Mesendoderm (in vitro differentiated cells): ENCODE results near the gene NXN.
A peak's percentile ranks its signal among the peaks of the same experiment; 100 is the strongest.
"Not testable (repeated sequence)": the region's sequence is repeated elsewhere in the genome, so short reads cannot be mapped to it uniquely, and the experiment has no call there.

ENCODE experiments used
- DNase-seq: peaks from one replicate; pipeline ENCODE4 v3.0.0; 2013
- H2AK5ac ChIP-seq: 2 replicates; pipeline ENCODE4 v1.6.1; 2013; ENCODE audit warnings: low read length, inconsistent platforms
- H2BK120ac ChIP-seq: 2 replicates; pipeline ENCODE4 v1.6.1; 2013; ENCODE audit warnings: low read depth, mild to moderate bottlenecking, low read length, moderate library complexity, mixed read lengths
- H2BK15ac ChIP-seq: replicated peaks from 2 replicates; pipeline ENCODE4 v1.6.1; 2013; ENCODE audit warnings: low read depth, mild to moderate bottlenecking, moderate library complexity
- H2BK5ac ChIP-seq: 2 replicates; pipeline ENCODE4 v1.6.1; 2013; ENCODE audit warnings: low read length, inconsistent platforms
- H3K18ac ChIP-seq: 2 replicates; pipeline ENCODE4 v1.6.1; 2013; ENCODE audit warnings: mild to moderate bottlenecking, low read length, mixed read lengths
- H3K23ac ChIP-seq: one replicate; pipeline ENCODE4 v1.6.1; 2013; ENCODE audit warnings: low read length
- H3K27ac ChIP-seq: 2 replicates; pipeline ENCODE4 v1.5.1; 2013; ENCODE audit warnings: low read depth, mild to moderate bottlenecking, inconsistent platforms, low read length, moderate library complexity
- H3K27me3 ChIP-seq: 2 replicates; pipeline ENCODE4 v1.6.1; 2013; ENCODE audit warnings: low read length, control low read depth, mild to moderate bottlenecking, inconsistent platforms; ENCODE audit not compliant: insufficient read depth, poor library complexity
- H3K36me3 ChIP-seq: 2 replicates; pipeline ENCODE4 v1.6.1; 2013; ENCODE audit warnings: low read length, inconsistent platforms; ENCODE audit not compliant: control insufficient read depth, insufficient read depth
- H3K4ac ChIP-seq: one replicate; pipeline ENCODE4 v1.6.1; 2013; ENCODE audit warnings: low read depth, mild to moderate bottlenecking, low read length, moderate library complexity
- H3K4me1 ChIP-seq: 2 replicates; pipeline ENCODE4 v1.6.1; 2013; ENCODE audit warnings: low read depth, low read length, inconsistent platforms; ENCODE audit not compliant: control insufficient read depth
- H3K4me2 ChIP-seq: 2 replicates; pipeline ENCODE4 v1.6.1; 2013; ENCODE audit warnings: low read length
- H3K4me3 ChIP-seq: 2 replicates; pipeline ENCODE4 v1.5.1; 2013; ENCODE audit warnings: mild to moderate bottlenecking, low read length
- H3K56ac ChIP-seq: one replicate; pipeline ENCODE4 v1.6.1; 2013; ENCODE audit warnings: low read length
- H3K79me1 ChIP-seq: 2 replicates; pipeline ENCODE4 v1.6.1; 2013; ENCODE audit warnings: low read length, inconsistent platforms
- H3K79me2 ChIP-seq: 2 replicates; pipeline ENCODE4 v1.6.1; 2013; ENCODE audit warnings: mild to moderate bottlenecking, low read length; ENCODE audit not compliant: control insufficient read depth, insufficient read depth
- H3K9ac ChIP-seq: 2 replicates; pipeline ENCODE4 v1.6.1; 2013; ENCODE audit warnings: low read length, inconsistent platforms
- H4K5ac ChIP-seq: one replicate; pipeline ENCODE4 v1.6.1; 2013; ENCODE audit warnings: low read length
- H4K8ac ChIP-seq: one replicate; pipeline ENCODE4 v1.6.1; 2013; ENCODE audit warnings: low read depth, mild to moderate bottlenecking, control low read depth, low read length, moderate library complexity
- WGBS: extraction: QIAGEN DNeasy Blood & Tissue Kit; methylation state at CpG from one replicate; pipeline ENCODE4 v1.1.7; 2013; ENCODE audit warnings: low lambda C conversion rate, missing lambda C conversion rate; ENCODE audit not compliant: insufficient coverage; ENCODE audit errors: extremely low coverage; 5-methylcytosine and 5-hydroxymethylcytosine counted together

NXN gene

DNA sequence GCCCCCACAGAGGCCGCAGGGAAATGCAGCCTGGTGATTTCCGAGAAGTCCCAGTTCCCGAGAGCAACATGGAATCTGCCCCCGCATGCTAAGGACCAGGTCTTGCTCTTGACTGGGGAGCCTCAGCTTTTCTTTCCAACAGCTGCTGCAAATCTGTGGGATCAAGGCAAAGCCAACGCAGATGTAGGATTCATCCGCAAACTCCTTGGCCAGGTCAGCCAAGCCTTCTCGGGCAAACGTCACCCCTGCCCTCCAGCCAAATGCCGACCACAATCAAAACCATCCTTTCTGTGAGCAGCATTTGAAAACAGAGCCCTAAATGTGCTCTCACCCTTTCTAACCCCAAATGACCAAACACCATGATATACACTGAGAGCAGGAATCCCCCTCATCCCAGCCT lies 143.4 kb downstream of the NXN start:
- H2AK5ac ChIP-seq = no peak overlapping the region
- H3K79me1 ChIP-seq = peaks cover 31% of the 10 kb centered on the region
- no peak overlapping the region for H3K23ac ChIP-seq
- WGBS = no CpG with 5 or more reads among the region's 9 CpGs
- H2BK15ac ChIP-seq = no peak overlapping the region
- no peak overlapping the region for H3K18ac ChIP-seq
- H3K4ac ChIP-seq = no peak overlapping the region
- H3K27ac ChIP-seq = no peak overlapping the region
- peak; percentile 47 for DNase-seq
- H3K36me3 ChIP-seq = no peaks in the 10 kb centered on the region
- no peak overlapping the region for H3K4me2 ChIP-seq
- no peak overlapping the region for H4K5ac ChIP-seq
- no peaks in the 10 kb centered on the region for H3K4me1 ChIP-seq
- no peak overlapping the region for H3K4me3 ChIP-seq
- no peak overlapping the region for H3K56ac ChIP-seq
- H4K8ac ChIP-seq = no peak overlapping the region
- H3K9ac ChIP-seq = no peak overlapping the region
- H3K27me3 ChIP-seq = no peaks in the 10 kb centered on the region
- H2BK5ac ChIP-seq = no peak overlapping the region
- no peak overlapping the region for H2BK120ac ChIP-seq
- H3K79me2 ChIP-seq = peaks cover 49% of the 10 kb centered on the region

DNA sequence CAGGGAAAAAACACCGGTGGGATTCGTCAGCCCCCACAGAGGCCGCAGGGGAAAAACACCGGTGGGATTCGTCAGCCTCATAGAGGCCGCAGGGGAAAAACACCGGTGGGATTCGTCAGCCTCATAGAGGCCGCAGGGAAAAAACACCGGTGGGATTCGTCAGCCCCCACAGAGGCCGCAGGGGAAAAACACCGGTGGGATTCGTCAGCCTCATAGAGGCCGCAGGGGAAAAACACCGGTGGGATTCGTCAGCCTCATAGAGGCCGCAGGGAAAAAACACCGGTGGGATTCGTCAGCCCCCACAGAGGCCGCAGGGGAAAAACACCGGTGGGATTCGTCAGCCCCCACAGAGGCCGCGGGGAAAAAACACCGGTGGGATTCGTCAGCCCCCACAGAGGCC lies 143.9 kb downstream of the NXN start:
- H3K36me3 ChIP-seq, H3K56ac ChIP-seq, H3K9ac ChIP-seq, H3K27ac ChIP-seq, H2BK15ac ChIP-seq, H2BK5ac ChIP-seq, H3K27me3 ChIP-seq, H3K4me1 ChIP-seq, H3K23ac ChIP-seq, H3K4me2 ChIP-seq, H3K18ac ChIP-seq, H3K4me3 ChIP-seq, H4K5ac ChIP-seq, H2BK120ac ChIP-seq, H4K8ac ChIP-seq, DNase-seq, H2AK5ac ChIP-seq, H3K4ac ChIP-seq: not testable (repeated sequence)
- Histone ChIP-seq H3K79me1 (peaks cover 27% of the 10 kb centered on the region), H3K79me2 (peaks cover 44% of the 10 kb centered on the region)
- WGBS = no CpG with 5 or more reads among the region's 27 CpGs

DNA sequence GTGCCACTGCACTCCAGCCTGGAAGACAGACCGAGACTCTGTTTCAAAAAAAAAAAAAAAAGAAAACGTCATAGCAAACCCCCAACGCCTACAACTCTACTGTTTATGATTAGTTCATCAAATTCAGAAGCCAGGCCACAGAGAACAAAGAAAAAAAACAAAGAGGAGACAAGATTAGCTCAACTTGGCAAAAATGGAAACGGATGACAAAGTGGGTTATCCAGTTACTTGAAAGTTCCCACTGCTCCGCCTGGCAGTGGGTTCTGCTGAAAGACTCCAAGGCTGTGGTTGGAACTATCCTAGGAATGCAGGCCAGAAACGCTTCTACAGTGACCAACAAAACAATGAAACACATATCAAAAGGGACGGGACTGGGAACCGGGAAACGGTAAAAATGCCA lies 144.3 kb downstream of the NXN start:
- Histone ChIP-seq H2AK5ac (no peak overlapping the region), H4K8ac (no peak overlapping the region), H3K79me2 (peaks cover 46% of the 10 kb centered on the region), H3K79me1 (peaks cover 27% of the 10 kb centered on the region), H3K9ac (no peak overlapping the region), H3K4me2 (no peak overlapping the region), H3K27ac (no peak overlapping the region), H3K4me1 (no peaks in the 10 kb centered on the region), H3K36me3 (no peaks in the 10 kb centered on the region), H2BK120ac (no peak overlapping the region), H3K4me3 (no peak overlapping the region), H3K23ac (no peak overlapping the region), H3K18ac (no peak overlapping the region), H2BK15ac (no peak overlapping the region), H3K56ac (no peak overlapping the region), H4K5ac (no peak overlapping the region), H2BK5ac (no peak overlapping the region), H3K27me3 (no peaks in the 10 kb centered on the region), H3K4ac (no peak overlapping the region)
- DNase-seq = peak; percentile 90
- no CpG with 5 or more reads among the region's 9 CpGs for WGBS

DNA sequence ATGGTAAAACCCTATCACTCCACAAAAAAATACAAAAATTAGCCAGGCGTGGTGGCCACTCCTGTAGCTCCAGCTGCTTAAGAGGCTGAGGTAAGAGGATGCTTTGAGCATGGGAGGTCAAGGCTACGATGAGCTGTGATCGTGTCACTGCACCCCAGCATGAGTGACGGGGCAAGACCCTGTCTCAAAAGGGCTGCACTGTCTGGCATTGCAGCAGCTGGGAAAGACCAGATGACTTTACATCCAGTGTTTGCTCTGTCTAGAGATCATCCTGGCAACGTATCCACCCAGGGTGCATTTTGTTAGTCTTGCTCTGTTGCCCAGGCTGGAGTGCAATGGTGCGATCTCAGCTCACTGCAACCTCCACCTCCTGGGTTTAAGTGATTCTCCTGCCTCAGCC lies 145.4 kb downstream of the NXN start:
- no CpG with 5 or more reads among the region's 6 CpGs for WGBS
- peaks cover 1% of the 10 kb centered on the region for H3K36me3 ChIP-seq

DNA sequence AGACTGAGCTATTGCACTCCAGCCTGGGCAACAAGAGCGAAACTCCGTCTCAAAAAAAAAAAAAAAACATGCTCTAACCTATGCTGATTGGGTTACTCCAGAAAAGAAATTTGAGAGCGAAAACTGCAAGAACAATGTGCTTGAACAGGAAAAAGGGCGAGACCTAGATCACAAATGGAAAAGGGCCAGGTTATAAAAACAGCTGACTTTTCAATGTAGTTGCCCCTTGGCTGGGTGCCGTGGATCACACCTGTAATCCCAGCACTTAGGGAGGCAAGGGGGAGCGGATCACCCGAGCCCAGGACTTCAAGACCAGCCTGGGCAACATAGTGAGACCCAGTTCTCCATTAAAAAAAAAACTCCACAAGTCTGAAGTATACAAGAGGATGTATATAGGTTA lies 148.6 kb downstream of the NXN start:
- Histone ChIP-seq H2BK120ac (no peak overlapping the region), H3K4me2 (no peak overlapping the region), H3K56ac (no peak overlapping the region), H3K4me1 (no peaks in the 10 kb centered on the region), H3K4ac (no peak overlapping the region), H3K36me3 (peaks cover 3% of the 10 kb centered on the region), H3K23ac (no peak overlapping the region), H3K27me3 (no peaks in the 10 kb centered on the region), H4K8ac (no peak overlapping the region), H3K9ac (no peak overlapping the region), H3K4me3 (no peak overlapping the region), H3K79me1 (peaks cover 21% of the 10 kb centered on the region), H3K18ac (no peak overlapping the region), H2AK5ac (no peak overlapping the region), H3K27ac (no peak overlapping the region), H4K5ac (no peak overlapping the region), H2BK15ac (no peak overlapping the region), H3K79me2 (peaks cover 29% of the 10 kb centered on the region), H2BK5ac (no peak overlapping the region)
- WGBS = no CpG with 5 or more reads among the region's 7 CpGs
- no peak for DNase-seq

More for the DNA sequence above, 145.4 kb downstream of the NXN start:
- Histone ChIP-seq H4K5ac (no peak overlapping the region), H3K4ac (no peak overlapping the region), H3K4me3 (no peak overlapping the region), H3K79me1 (peaks cover 29% of the 10 kb centered on the region), H2BK5ac (no peak overlapping the region), H3K79me2 (peaks cover 47% of the 10 kb centered on the region), H3K4me2 (no peak overlapping the region), H3K56ac (no peak overlapping the region), H3K23ac (peak overlapping the region; percentile 76), H2BK120ac (no peak overlapping the region), H3K27ac (no peak overlapping the region), H3K18ac (no peak overlapping the region), H2BK15ac (no peak overlapping the region), H3K4me1 (no peaks in the 10 kb centered on the region), H2AK5ac (no peak overlapping the region), H3K9ac (no peak overlapping the region), H4K8ac (no peak overlapping the region), H3K27me3 (no peaks in the 10 kb centered on the region)
- DNase-seq = no peak

DNA sequence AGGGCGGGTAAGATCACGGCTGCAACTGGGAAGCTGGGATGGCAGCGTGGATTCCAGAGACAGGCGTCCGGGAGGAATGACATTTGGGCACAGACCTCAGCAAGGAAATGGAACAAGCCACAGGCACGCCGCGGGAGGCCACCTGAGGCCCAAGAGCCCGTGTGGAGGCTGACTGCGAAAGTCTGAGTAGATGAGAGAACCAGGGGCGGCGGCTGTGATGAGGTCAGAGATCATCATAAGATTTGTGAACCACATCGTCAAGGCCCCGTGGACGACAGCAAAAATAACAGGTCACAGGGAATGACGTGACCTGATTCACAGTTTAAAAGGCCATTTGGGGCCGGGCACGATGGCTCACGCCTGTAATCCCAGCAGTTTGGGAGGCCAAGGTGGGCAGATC lies 149.2 kb downstream of the NXN start:
- Histone ChIP-seq H2BK15ac (no peak overlapping the region), H3K27me3 (no peaks in the 10 kb centered on the region), H3K79me2 (peaks cover 28% of the 10 kb centered on the region), H3K23ac (no peak overlapping the region), H3K27ac (no peak overlapping the region), H3K56ac (no peak overlapping the region), H3K4ac (no peak overlapping the region), H3K4me1 (no peaks in the 10 kb centered on the region), H2BK5ac (no peak overlapping the region), H4K5ac (no peak overlapping the region), H3K9ac (no peak overlapping the region), H3K36me3 (peaks cover 6% of the 10 kb centered on the region), H2AK5ac (no peak overlapping the region), H3K4me3 (no peak overlapping the region), H2BK120ac (no peak overlapping the region), H3K18ac (no peak overlapping the region), H3K4me2 (no peak overlapping the region), H4K8ac (no peak overlapping the region), H3K79me1 (peaks cover 23% of the 10 kb centered on the region)
- WGBS = no CpG with 5 or more reads among the region's 19 CpGs
- no peak for DNase-seq
